Astrocyte of the spinal cord (primary cell): Measurements from ENCODE around the gene ERCC3.
"Not testable (repeated sequence)": the region's sequence is repeated elsewhere in the genome, so short reads cannot be mapped to it uniquely, and the experiment has no call there.

Experiments
- DNase-seq: peaks from one replicate; pipeline ENCODE4 v3.0.0; 2011; ENCODE audit warnings: low read depth, low spot score
- H3K4me3 ChIP-seq: 2 replicates; pipeline ENCODE4 v1.5.1; 2011; ENCODE audit warnings: low read depth, mild to moderate bottlenecking, low read length, moderate library complexity
- CTCF ChIP-seq: IDR thresholded peaks from 2 replicates; pipeline ENCODE4 v1.5.1; 2012; ENCODE audit warnings: low read depth, mild to moderate bottlenecking, low read length, inconsistent platforms
- in situ Hi-C: cut with HindIII; loops from 2 replicates; pipeline ENCODE4 v1.10.0; 2017; ENCODE audit warnings: low sequenced_read_pairs

Gene ERCC3

DNA sequence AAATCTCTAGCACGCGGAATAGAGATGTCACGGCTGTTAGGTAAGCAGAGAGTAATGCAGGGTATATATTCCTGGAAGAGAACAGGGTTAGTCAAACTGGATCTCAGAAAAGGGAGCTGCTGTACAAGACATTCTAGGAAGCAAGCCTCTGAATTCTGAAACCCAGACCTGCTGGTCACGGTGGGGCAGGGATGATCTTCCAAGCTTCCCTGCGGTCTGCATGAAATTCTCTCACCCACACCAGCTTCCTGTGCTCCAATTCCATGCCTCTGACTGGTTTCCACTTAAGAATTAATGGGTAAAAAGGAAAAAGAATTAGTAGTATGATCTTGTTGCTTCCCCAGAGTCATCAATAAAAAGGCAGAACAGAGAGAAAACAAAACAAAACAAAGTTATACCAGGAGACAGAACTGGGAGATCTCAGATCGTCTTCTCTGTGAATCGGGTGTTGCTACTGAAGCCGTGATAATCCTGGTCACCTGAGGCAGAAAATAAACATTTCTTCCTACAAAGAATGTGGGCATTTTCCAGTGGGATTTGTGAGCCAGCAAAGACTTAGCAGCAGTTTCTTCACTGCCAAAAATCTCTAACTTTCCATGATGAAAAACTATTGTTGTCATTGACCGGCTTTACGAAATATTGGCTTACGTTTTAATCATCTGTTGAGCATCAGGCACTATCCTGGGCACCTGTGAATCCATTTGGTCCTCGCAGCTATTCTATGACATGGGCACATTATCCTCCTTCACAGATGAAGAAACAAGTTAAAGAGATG is 68.6 kb downstream of the ERCC3 start:
- no peak overlapping the region for H3K4me3 ChIP-seq
- peak; percentile 76 for DNase-seq
- TF ChIP-seq CTCF = no peak
- in situ Hi-C loops = no loop called here

DNA sequence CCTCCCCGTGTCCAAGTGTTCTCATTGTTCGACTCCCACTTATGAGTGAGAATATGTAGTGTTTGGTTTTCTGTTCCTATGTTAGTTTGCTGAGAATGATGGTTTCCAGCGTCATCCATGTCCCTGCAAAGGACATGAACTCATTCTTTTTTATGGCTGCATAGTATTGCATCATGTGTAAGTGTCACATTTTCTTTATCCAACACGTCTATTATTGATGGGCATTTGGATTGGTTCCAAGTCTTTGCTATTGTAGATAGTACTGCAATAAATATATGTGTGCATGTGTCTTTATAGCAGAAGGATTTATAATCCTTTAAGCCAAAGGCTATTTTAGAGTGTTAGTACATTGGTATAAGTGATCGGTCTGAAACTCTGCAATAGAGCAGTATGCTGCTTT is 69.8 kb downstream of the ERCC3 start:
- in situ Hi-C loops, DNase-seq, H3K4me3 ChIP-seq: not testable (repeated sequence)

- H3K4me3 ChIP-seq = peak overlapping the region; percentile 6
These were observed 73.0 kb downstream of the ERCC3 start for GRCh38 chr2:127220768-127221527.

DNA sequence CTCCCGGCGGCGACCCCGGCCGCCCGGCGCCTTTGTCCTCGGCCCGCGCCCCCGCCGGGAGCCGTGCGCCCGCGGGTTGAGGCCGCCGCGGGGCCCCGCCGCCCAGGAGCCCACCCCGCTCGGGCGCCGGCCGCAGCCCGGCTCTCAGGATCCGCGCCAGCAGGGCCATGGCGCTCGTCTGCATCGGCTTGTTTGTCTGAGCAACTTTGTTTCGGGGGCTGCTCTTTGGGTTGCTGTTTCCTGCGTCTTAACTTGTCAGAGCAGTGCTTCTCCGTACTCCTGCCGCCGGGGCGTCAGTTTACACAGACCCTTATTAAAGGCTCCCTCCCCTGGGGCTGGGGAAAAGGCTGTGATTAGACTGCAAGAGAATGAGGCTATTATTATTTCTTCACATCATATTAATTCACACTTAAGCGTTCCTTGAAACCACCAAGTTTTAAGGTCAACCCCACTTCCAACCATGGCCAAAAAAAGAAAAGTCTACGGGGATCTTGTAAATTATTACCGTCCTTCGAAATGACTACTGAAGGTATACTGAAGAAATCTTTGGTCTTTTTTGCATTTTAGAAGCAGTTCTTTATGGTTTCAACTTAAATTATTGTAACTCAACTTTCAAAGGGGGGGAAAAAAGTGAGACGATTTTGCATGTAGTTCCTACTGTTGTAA is 73.7 kb downstream of the ERCC3 start, which contains the start of gene CYP27C1:
CYP27C1 (minus strand) TSS at position 198 of the 666 bp plus-strand sequence; CDS start at position 169, 29 bp downstream.
- in situ Hi-C loops = no loop called here
- DNase-seq = peak; percentile 36
- H3K4me3 ChIP-seq = peak within 1 kb of the TSS; percentile 67
- TF ChIP-seq CTCF = no peak

More at GRCh38 chr2:127220768-127221527, 73.0 kb downstream of the ERCC3 start:
- in situ Hi-C loops = no loop called here
- TF ChIP-seq CTCF = no peak
- no peak for DNase-seq

DNA sequence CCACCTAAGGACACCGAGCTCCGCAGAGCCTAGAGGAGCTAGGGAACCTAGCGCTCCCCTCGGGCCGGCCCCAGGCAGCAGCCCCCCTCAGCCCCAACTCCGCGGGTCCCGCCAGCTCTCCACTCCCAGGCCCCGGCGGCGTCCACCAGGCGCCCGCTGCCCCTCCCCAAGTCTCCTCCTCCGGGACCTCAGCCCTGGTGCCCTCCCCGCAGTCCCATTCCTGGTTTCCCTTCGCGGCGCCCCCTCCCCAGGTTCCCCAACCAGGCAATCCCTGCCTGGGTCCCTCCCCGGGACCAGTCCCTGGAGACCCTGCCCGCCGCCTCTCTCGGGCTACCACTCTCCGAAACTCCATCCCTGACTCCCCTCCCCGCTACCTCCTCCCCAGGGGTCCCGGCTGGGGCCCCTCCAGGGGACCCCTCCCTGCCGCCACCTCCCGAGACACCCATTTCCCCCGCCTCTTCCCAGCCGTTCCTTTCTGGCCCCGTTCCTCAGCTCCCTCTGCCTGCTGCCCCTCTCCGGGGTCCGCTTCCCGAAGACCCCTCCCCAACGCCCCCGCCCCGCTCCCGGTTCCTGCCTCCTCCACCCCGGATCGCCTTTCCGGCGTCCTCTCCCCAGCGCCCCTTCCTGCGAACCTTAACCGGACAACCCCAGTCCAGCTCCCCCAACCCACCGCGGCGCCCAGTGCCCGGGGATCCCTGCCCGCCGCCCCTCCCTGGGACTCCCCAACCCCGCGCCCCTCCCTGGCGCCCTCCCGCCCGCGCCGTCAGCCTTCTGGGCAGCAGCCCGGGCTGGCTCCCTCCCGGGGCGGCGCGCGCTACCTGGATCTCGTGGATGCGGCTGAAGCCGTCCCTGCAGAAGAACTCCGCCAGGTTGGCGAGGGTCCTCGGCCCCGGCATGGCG is 74.5 kb downstream of the ERCC3 start:
- no peak for DNase-seq
- no peak for TF ChIP-seq CTCF
- in situ Hi-C loops = no loop called here
- peak overlapping the region; percentile 67 for H3K4me3 ChIP-seq

DNA sequence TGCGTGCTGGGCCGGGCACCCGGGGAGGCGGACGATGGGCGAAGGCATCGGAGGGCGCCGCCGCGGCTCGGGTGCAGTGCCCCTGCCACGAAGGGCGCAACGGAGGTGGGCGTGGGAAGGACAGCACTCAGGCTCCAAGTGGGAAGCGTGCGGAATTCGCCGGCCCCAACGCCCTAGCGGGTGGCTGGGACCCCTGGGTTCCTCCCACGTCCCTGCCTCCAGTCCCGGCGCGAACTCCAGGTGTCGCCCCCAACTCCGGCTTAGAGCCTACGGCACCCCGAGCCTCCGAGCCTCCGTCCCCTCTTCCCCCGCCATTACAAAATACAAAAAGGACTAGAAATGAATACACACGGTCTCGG is 75.2 kb downstream of the ERCC3 start:
- no peak for TF ChIP-seq CTCF
- in situ Hi-C loops = no loop called here
- DNase-seq = no peak
- peak overlapping the region; percentile 67 for H3K4me3 ChIP-seq
